Activated CD8-positive, alpha-beta memory T cell treated with anti-CD3 and anti-CD28 coated beads, Interleukin-2, amount 10 ng/mL, durations not matched to agents 7 days and 5 days (primary cell): ENCODE data around the gene RAD51B. TPM values are rescaled to one million over a fixed set of nuclear protein-coding genes. Genes with fewer than 3 reads are reported as not detected.

Experiments
- ATAC-seq: fragments of 150-1000 bp; cut with Tn5 transposase; one replicate; pipeline ENCODE4 v1.10.0; 2021; ENCODE audit warnings: moderate library complexity
- CTCF ChIA-PET: fragments of 350-600 bp; sonication (Branson Sonifier 250); formaldehyde crosslinking; loops from one replicate; lab custom pipeline; 2021; ENCODE audit warnings: antibody characterized with exemption; lab: Charles Lee
- DNase-seq: peaks from one replicate; pipeline ENCODE4 v3.0.0-alpha.2; 2020
- H3K27ac Mint-ChIP-seq: one replicate; pipeline ENCODE4 v1.8.0; 2021; ENCODE audit warnings: mild to moderate bottlenecking, mixed read lengths
- H3K27me3 Mint-ChIP-seq: one replicate; pipeline ENCODE4 v1.8.0; 2021; ENCODE audit warnings: mixed read lengths
- H3K36me3 Mint-ChIP-seq: one replicate; pipeline ENCODE4 v1.8.0; 2021; ENCODE audit warnings: mild to moderate bottlenecking, mixed read lengths
- H3K4me1 Mint-ChIP-seq: one replicate; pipeline ENCODE4 v1.8.0; 2021; ENCODE audit warnings: mixed read lengths
- H3K4me3 Mint-ChIP-seq: one replicate; pipeline ENCODE4 v1.8.0; 2021; ENCODE audit warnings: mild to moderate bottlenecking, moderate library complexity, mixed read lengths
- H3K9me3 Mint-ChIP-seq: one replicate; pipeline ENCODE4 v1.8.0; 2022; ENCODE audit warnings: low read depth, mixed read lengths
- total RNA-seq, 2 experiments: library from RNA; stranded (reverse); gene quantifications; one replicate each; pipeline ENCODE4 v1.2.3, GENCODE V29; 2021

The RAD51B gene
- total RNA-seq, 2 experiments from 2014 or later = 35.3 to 55.5 TPM

GRCh38 chr14:68461086-68461485 lies 641.5 kb downstream of the RAD51B start:
- no peak for ATAC-seq
- no peaks in the 10 kb centered on the region for H3K27me3 Mint-ChIP-seq
- CTCF ChIA-PET = no interaction called here

DNA sequence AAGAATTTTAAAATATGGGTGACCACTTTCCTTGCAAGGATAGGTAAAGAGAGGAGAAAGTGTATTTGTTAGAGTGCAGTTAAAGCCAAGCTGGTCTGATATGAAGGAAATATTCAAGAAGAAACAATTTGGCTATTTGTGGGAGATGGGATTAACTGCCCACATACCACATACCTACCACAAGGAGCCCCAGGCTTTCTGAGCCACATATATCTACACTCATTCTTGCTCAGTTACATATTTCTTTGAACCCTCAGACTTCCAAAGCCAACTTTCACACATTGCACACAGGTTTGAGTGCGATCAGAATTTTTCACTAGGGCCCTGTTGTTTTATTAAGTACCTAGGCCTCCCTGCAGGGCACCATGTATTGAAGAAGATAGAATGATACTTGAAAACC lies 643.1 kb downstream of the RAD51B start:
- no peak for ATAC-seq
- Mint-ChIP-seq H3K9me3 (no peaks in the 10 kb centered on the region), H3K4me1 (peaks cover 1% of the 10 kb centered on the region)

More at GRCh38 chr14:68461086-68461485, 641.5 kb downstream of the RAD51B start:
- no peak overlapping the region for H3K4me3 Mint-ChIP-seq
- H3K27ac Mint-ChIP-seq = no peak overlapping the region
- no peak for DNase-seq
- no peaks in the 10 kb centered on the region for H3K9me3 Mint-ChIP-seq
- H3K4me1 Mint-ChIP-seq = peaks cover 1% of the 10 kb centered on the region
- no peaks in the 10 kb centered on the region for H3K36me3 Mint-ChIP-seq

GRCh38 chr14:68463299-68463698 lies 643.7 kb downstream of the RAD51B start:
- no peak for DNase-seq
- no peak overlapping the region for H3K27ac Mint-ChIP-seq
- H3K36me3 Mint-ChIP-seq = peaks cover 3% of the 10 kb centered on the region
- H3K4me1 Mint-ChIP-seq = peaks cover 5% of the 10 kb centered on the region
- ATAC-seq = no peak
- no peak overlapping the region for H3K4me3 Mint-ChIP-seq
- CTCF ChIA-PET = no interaction called here
- H3K27me3 Mint-ChIP-seq = no peaks in the 10 kb centered on the region
- no peaks in the 10 kb centered on the region for H3K9me3 Mint-ChIP-seq

More for the DNA sequence above, 643.1 kb downstream of the RAD51B start:
- H3K4me3 Mint-ChIP-seq = no peak overlapping the region
- H3K27me3 Mint-ChIP-seq = no peaks in the 10 kb centered on the region
- H3K27ac Mint-ChIP-seq = no peak overlapping the region
- H3K36me3 Mint-ChIP-seq = no peaks in the 10 kb centered on the region
- CTCF ChIA-PET = no interaction called here
- DNase-seq = no peak

- ATAC-seq = no peak
- Mint-ChIP-seq H3K4me3 (no peak overlapping the region), H3K9me3 (no peaks in the 10 kb centered on the region), H3K27ac (no peak overlapping the region), H3K27me3 (no peaks in the 10 kb centered on the region), H3K36me3 (peaks cover 3% of the 10 kb centered on the region), H3K4me1 (peaks cover 11% of the 10 kb centered on the region)
- no peak for DNase-seq
- CTCF ChIA-PET = no interaction called here
Measured at GRCh38 chr14:68463705-68464374, 644.3 kb downstream of the RAD51B start.

DNA sequence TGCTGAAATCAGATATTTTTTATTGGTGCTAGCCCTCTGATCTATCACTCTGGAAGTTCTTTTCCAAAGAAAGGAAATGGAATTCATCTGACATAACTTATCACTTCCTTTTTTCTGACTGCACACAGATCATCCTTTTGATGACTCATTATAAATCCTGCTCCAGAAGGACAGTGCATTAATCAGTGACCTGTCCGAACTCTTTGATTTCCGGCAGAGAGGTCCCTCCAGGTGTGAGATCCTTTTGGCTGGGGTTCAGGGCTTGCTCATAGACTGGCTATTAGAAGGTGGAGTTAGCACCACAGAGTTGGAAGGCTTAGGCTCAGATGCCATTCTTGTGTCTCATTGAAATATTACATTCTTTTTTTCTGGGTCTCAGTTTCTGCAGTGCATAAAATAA lies 645.1 kb downstream of the RAD51B start:
- Mint-ChIP-seq H3K36me3 (peaks cover 3% of the 10 kb centered on the region), H3K27me3 (no peaks in the 10 kb centered on the region), H3K27ac (no peak overlapping the region), H3K4me1 (peaks cover 17% of the 10 kb centered on the region), H3K9me3 (no peaks in the 10 kb centered on the region), H3K4me3 (no peak overlapping the region)
- CTCF ChIA-PET = no interaction called here
- ATAC-seq (no peak), DNase-seq (no peak)

- Mint-ChIP-seq H3K27me3 (no peaks in the 10 kb centered on the region), H3K36me3 (peaks cover 3% of the 10 kb centered on the region), H3K4me3 (no peak overlapping the region), H3K9me3 (no peaks in the 10 kb centered on the region), H3K4me1 (peaks cover 19% of the 10 kb centered on the region), H3K27ac (no peak overlapping the region)
- ATAC-seq = no peak
- CTCF ChIA-PET = no interaction called here
- no peak for DNase-seq
Measured at GRCh38 chr14:68466491-68466977, 647.0 kb downstream of the RAD51B start.

GRCh38 chr14:68467425-68467824 lies 647.8 kb downstream of the RAD51B start:
- ATAC-seq (no peak), DNase-seq (no peak)
- Mint-ChIP-seq H3K36me3 (peaks cover 3% of the 10 kb centered on the region), H3K4me1 (peaks cover 19% of the 10 kb centered on the region), H3K27me3 (no peaks in the 10 kb centered on the region), H3K27ac (no peak overlapping the region), H3K9me3 (no peaks in the 10 kb centered on the region), H3K4me3 (no peak overlapping the region)
- CTCF ChIA-PET = interaction anchor here (1.4 kb wide), 1 partner anchor 351 kb away, joined by 6 read pairs; no protein-coding TSS in a partner anchor

- CTCF ChIA-PET = interaction anchor here (1.4 to 1.9 kb wide), 2 partner anchors 349 to 375 kb away, joined by 5 to 6 read pairs; no protein-coding TSS in a partner anchor
- Mint-ChIP-seq H3K4me1 (peaks cover 19% of the 10 kb centered on the region), H3K36me3 (peaks cover 3% of the 10 kb centered on the region), H3K27me3 (no peaks in the 10 kb centered on the region), H3K9me3 (no peaks in the 10 kb centered on the region), H3K4me3 (no peak overlapping the region), H3K27ac (peak overlapping the region; percentile 52)
- ATAC-seq (peak; percentile 95), DNase-seq (peak; percentile 62)
Measured at GRCh38 chr14:68468437-68469207, 649.0 kb downstream of the RAD51B start.

DNA sequence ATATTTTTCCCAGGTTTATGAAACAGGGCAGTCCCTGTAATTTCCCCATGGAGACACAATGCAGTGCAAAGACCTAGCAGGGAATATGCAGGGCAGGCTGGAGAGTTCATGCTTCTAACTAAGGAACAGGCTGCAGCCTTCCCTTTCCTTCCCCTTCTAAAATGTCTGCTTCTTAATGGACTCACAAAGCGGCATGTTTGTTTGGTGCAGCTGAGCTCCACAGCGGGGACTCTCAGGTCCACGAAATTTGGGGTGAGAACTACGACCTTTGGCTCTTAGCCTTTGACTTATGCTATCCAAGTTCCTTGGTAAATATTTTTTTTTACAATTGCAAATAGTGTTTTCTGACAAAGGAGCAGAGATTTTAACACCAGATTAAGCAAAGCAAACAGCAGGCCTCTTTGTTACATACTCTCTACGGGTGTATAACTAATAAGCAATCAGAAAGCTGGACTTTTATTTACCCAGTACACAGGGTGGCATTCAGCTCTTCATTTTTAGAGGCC lies 649.7 kb downstream of the RAD51B start:
- H3K36me3 Mint-ChIP-seq = peaks cover 3% of the 10 kb centered on the region
- CTCF ChIA-PET = interaction anchor here (1.9 kb wide), 1 partner anchor 375 kb away, joined by 5 read pairs; no protein-coding TSS in a partner anchor
- H3K4me3 Mint-ChIP-seq = no peak overlapping the region
- no peaks in the 10 kb centered on the region for H3K9me3 Mint-ChIP-seq
- DNase-seq = no peak
- H3K27me3 Mint-ChIP-seq = no peaks in the 10 kb centered on the region
- no peak for ATAC-seq
- H3K27ac Mint-ChIP-seq = no peak overlapping the region
- H3K4me1 Mint-ChIP-seq = peaks cover 17% of the 10 kb centered on the region

DNA sequence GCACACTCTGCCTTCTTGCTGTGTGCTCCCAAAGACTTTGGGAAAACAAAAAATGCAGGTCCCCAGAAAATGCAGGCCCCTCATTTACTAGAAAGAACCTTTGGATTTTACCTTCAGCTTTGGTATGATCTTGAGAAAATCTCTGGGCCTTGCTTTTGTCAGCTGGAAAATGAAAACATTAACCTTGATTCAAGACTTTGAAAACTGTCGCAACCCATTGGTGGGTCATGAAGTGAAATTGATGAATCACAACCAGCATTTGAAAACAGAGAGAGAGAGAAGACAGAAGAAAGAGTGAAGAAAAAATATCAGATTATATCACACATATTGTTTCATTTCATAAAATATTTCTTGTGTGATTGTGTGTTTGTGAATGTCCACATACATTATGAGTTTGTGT lies 650.8 kb downstream of the RAD51B start:
- Mint-ChIP-seq H3K9me3 (no peaks in the 10 kb centered on the region), H3K27ac (no peak overlapping the region), H3K27me3 (no peaks in the 10 kb centered on the region), H3K4me1 (peaks cover 17% of the 10 kb centered on the region), H3K4me3 (no peak overlapping the region), H3K36me3 (peaks cover 3% of the 10 kb centered on the region)
- CTCF ChIA-PET = interaction anchor here (1.3 kb wide), 1 partner anchor 373 kb away, joined by 4 read pairs; no protein-coding TSS in a partner anchor
- DNase-seq (no peak), ATAC-seq (no peak)

- CTCF ChIA-PET = interaction anchor here (1.1 to 1.3 kb wide), 2 partner anchors 12 to 372 kb away, joined by 3 to 4 read pairs; no protein-coding TSS in a partner anchor
- Mint-ChIP-seq H3K9me3 (no peaks in the 10 kb centered on the region), H3K4me3 (no peak overlapping the region), H3K27me3 (peaks cover 3% of the 10 kb centered on the region), H3K4me1 (peaks cover 17% of the 10 kb centered on the region), H3K36me3 (peaks cover 3% of the 10 kb centered on the region), H3K27ac (no peak overlapping the region)
- ATAC-seq = no peak
- DNase-seq = no peak
Measured at GRCh38 chr14:68471029-68471963, 651.7 kb downstream of the RAD51B start.

DNA sequence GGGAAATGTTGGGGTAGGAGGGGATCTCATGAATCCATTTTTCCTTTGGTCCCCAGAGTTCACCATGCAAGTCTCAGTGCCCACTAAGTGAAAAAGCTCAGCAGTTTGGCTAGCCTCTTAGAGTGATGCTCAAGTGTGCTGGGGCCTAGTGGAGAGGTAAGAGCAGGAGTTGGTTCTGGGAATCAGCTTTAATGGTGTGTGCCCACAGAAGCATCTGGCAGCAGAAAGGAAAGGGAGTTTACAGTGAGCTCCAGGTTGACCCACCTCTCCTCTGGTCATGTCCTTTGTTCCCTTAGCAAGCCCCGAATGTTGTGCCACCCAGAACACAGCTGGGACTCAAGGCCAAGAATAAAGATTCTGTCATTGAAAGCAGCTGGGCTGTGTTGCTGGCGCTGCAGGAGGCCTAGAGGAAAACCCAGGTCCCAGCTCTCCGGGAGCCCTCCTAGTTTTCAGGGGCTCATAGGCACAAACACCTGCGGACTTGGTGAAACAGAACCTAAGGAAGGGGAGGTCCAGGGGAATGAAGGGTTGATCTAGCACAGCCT lies 652.5 kb downstream of the RAD51B start:
- no peak overlapping the region for H3K4me3 Mint-ChIP-seq

More for the DNA sequence above, 652.5 kb downstream of the RAD51B start:
- ATAC-seq = no peak
- peaks cover 5% of the 10 kb centered on the region for H3K27me3 Mint-ChIP-seq
- no peak for DNase-seq
- no peaks in the 10 kb centered on the region for H3K9me3 Mint-ChIP-seq
- peaks cover 3% of the 10 kb centered on the region for H3K36me3 Mint-ChIP-seq
- H3K27ac Mint-ChIP-seq = no peak overlapping the region
- CTCF ChIA-PET = interaction anchor here (1.1 kb wide), 1 partner anchor 11 kb away, joined by 3 read pairs; no protein-coding TSS in a partner anchor
- H3K4me1 Mint-ChIP-seq = peaks cover 17% of the 10 kb centered on the region
